ENCODE data around the gene ADH4.
"Not testable (repeated sequence)": the region's sequence is repeated elsewhere in the genome, so short reads cannot be mapped to it uniquely, and the experiment has no call there.

The ADH4 gene

DNA sequence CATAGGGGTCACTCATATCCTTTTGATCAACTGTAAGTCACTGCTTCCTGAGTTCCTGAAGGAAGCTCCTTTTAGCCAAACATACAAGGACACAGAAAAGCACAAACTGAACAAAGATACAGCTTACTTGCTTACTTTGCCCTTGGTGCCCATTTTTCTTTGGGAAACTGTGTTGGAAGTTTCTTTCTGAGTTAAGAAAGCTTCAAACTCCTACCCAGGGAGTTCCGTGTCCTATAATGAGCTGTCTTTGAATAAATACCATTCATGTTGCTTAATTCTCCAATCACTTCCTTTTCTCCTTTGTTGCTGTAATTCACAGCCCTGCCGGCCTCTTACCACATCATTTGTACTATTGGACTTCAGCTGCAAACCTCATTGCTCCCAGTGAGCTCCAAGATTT is at the start of gene ADH4:
Gene ADH4, minus strand, starts transcription at position 228 of the 400 bp plus-strand sequence. Its CDS starts 75 bp downstream, at position 153.
- Mint-ChIP-seq H3K27ac (no peak within 1 kb of the TSS), H3K4me1 (ENCODE audit: low read depth) (no peaks in the 10 kb centered on the region), H3K36me3 (no peaks in the 10 kb centered on the region), H3K9me3 (ENCODE audit: low read depth) (no peaks in the 10 kb centered on the region), H3K27me3 (no peaks in the 10 kb centered on the region), H3K4me3 (no peak within 1 kb of the TSS)

GRCh38 chr4:99190336-99190735 is 46.2 kb upstream of the ADH4 start:
- Mint-ChIP-seq H3K4me1 (ENCODE audit: low read depth) (no peaks in the 10 kb centered on the region), H3K4me3 (no peak overlapping the region), H3K36me3 (peaks cover 25% of the 10 kb centered on the region), H3K9me3 (ENCODE audit: low read depth) (peaks cover 28% of the 10 kb centered on the region), H3K27me3 (peaks cover under 1% of the 10 kb centered on the region), H3K27ac (no peak overlapping the region)

GRCh38 chr4:99189900-99190299 is 45.8 kb upstream of the ADH4 start:
- H3K4me1 Mint-ChIP-seq (ENCODE audit: low read depth); H3K27ac Mint-ChIP-seq; H3K4me3 Mint-ChIP-seq; H3K27me3 Mint-ChIP-seq: not testable (repeated sequence)
- Mint-ChIP-seq H3K36me3 (peaks cover 27% of the 10 kb centered on the region), H3K9me3 (ENCODE audit: low read depth) (peaks cover 33% of the 10 kb centered on the region)

- Mint-ChIP-seq H3K4me3 (no peak overlapping the region), H3K36me3 (peaks cover 23% of the 10 kb centered on the region), H3K27me3 (peaks cover 2% of the 10 kb centered on the region), H3K9me3 (ENCODE audit: low read depth) (peaks cover 28% of the 10 kb centered on the region), H3K4me1 (ENCODE audit: low read depth) (no peaks in the 10 kb centered on the region), H3K27ac (no peak overlapping the region)
Measured at GRCh38 chr4:99186029-99186428, 41.9 kb upstream of the ADH4 start.

GRCh38 chr4:99185581-99185980 is 41.5 kb upstream of the ADH4 start:
- no peaks in the 10 kb centered on the region for H3K4me1 Mint-ChIP-seq (ENCODE audit: low read depth)
- no peak overlapping the region for H3K27ac Mint-ChIP-seq
- H3K27me3 Mint-ChIP-seq: peaks cover 2% of the 10 kb centered on the region
- peaks cover 21% of the 10 kb centered on the region for H3K36me3 Mint-ChIP-seq
- peaks cover 24% of the 10 kb centered on the region for H3K9me3 Mint-ChIP-seq (ENCODE audit: low read depth)
- no peak overlapping the region for H3K4me3 Mint-ChIP-seq

GRCh38 chr4:99180382-99181070 is 36.4 kb upstream of the ADH4 start:
- H3K4me3 Mint-ChIP-seq: no peak overlapping the region
- H3K4me1 Mint-ChIP-seq (ENCODE audit: low read depth): no peaks in the 10 kb centered on the region
- peaks cover 18% of the 10 kb centered on the region for H3K36me3 Mint-ChIP-seq
- peaks cover 18% of the 10 kb centered on the region for H3K9me3 Mint-ChIP-seq (ENCODE audit: low read depth)
- H3K27me3 Mint-ChIP-seq: peaks cover 2% of the 10 kb centered on the region
- H3K27ac Mint-ChIP-seq: no peak overlapping the region

DNA sequence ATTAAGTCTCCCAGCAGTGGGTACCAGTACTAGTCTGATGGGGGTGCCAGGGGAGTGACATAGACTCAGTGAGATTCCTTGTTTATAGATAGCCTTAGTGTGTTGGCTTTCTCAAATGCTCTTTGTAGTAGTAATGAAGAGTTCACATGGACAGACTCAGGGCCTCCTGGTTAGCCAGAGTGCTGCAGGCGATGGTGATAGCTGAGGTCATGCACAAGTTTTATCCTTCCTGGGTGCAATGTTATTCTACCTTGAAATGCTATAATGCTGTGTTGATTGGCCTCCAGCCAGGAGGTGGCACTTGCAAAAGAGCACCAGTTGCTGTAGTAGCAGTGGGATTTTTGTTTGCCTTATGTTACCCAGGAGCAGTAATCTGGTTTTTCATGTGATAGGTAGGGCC is 35.5 kb upstream of the ADH4 start:
- Mint-ChIP-seq H3K27ac (no peak overlapping the region), H3K9me3 (ENCODE audit: low read depth) (peaks cover 11% of the 10 kb centered on the region), H3K36me3 (peaks cover 19% of the 10 kb centered on the region), H3K27me3 (no peaks in the 10 kb centered on the region), H3K4me3 (no peak overlapping the region), H3K4me1 (ENCODE audit: low read depth) (no peaks in the 10 kb centered on the region)

GRCh38 chr4:99179178-99179577 is 35.1 kb upstream of the ADH4 start:
- Mint-ChIP-seq H3K27me3 (no peaks in the 10 kb centered on the region), H3K9me3 (ENCODE audit: low read depth) (peaks cover 11% of the 10 kb centered on the region), H3K4me3 (no peak overlapping the region), H3K27ac (no peak overlapping the region), H3K36me3 (peaks cover 21% of the 10 kb centered on the region), H3K4me1 (ENCODE audit: low read depth) (no peaks in the 10 kb centered on the region)

DNA sequence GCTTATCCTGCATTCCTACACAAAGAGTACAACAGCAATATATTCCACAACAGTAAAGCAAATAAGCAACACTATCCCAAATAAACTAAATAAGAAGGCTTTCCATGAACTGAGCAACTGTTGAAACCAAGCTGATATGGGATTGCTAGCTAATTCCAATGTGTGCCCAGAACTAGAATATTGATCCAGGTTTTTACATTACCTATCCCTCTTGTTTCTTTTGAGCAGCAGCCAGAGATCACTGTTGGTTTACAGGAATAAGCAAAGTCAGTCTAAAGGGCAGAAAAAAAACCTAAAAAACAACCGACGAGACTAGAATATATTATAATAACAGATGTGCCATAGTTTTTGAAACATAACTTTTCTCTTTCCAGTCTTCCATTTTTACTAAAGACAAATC is 22.4 kb upstream of the ADH4 start:
- Mint-ChIP-seq H3K27ac (no peak overlapping the region), H3K4me3 (no peak overlapping the region), H3K4me1 (ENCODE audit: low read depth) (no peaks in the 10 kb centered on the region), H3K27me3 (no peaks in the 10 kb centered on the region), H3K9me3 (ENCODE audit: low read depth) (peaks cover 28% of the 10 kb centered on the region), H3K36me3 (peaks cover 18% of the 10 kb centered on the region)

DNA sequence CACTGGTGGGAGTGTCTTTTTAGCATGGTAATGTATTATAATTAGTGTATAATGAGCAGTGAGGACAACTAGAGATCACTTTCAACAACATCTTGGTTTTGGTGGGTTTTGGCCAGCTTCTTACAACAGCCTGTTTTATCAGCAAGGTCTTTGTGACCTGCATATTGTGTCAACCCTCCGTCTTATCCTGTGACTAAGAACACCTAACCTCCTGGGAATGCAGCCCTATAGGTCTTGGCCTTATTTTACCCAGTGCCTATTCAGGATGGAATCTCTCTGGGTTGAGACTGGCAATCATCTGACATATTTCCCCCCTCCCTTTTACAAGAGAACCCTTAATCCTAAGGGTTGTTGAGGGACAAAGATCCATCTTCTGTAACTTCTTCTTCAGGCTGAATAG is 21.9 kb upstream of the ADH4 start:
- Mint-ChIP-seq H3K9me3 (ENCODE audit: low read depth) (peaks cover 28% of the 10 kb centered on the region), H3K27me3 (no peaks in the 10 kb centered on the region), H3K36me3 (peaks cover 18% of the 10 kb centered on the region), H3K27ac (no peak overlapping the region), H3K4me1 (ENCODE audit: low read depth) (no peaks in the 10 kb centered on the region), H3K4me3 (no peak overlapping the region)

DNA sequence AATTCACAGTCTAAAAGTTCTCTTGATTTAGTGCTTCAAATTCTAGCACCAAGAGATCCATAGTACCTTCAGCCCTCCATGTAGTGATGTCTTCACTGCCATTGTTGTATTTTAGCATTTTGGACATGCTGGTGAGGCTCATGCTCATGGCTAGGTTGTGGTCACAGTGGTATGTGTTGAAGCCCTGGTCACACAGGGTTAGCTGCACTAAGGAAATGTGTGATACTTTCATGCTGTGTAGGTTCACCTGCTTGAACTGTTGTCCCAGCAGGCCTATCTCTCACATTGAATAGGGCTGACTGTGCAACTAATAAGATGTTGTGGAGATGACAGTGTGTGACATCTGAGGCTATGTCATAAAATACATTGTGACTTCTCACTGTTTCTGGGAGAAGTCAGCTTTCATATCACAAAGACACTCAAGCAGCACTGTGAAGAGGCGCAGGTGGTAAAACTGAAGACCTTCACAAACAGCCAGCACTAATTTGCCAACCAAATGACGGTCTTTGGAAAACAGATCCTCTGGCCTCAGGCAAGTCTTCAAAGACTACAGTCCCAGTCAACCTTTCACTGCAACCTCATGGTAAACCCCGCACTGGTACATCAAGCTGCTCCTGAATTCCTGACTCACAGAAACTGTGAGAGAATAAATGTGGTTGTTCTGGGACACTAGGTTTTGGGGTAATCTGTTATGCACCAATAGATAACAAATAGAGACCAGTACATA is 17.4 kb upstream of the ADH4 start:
- Mint-ChIP-seq H3K4me3 (no peak overlapping the region), H3K27ac (no peak overlapping the region), H3K9me3 (ENCODE audit: low read depth) (peaks cover 11% of the 10 kb centered on the region)

DNA sequence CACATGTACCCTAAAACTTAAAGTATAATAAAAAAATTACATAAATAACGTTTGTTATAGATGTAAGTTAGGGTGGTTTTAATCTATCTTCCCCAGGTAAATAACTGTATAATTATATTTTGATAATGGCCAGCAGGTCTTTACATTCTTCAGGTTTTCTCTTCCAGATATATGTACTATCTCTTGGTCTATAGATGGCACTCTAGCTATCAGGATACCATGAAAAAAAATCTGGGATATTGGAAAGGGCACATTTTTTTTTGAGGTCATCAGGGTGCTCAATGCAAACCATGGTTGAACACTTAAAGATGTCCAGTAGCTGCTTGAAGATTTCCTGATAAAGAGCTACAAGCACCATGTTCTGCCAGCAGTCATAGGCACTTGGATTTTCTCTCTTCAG is 15.6 kb upstream of the ADH4 start:
- Mint-ChIP-seq H3K36me3 (no peaks in the 10 kb centered on the region), H3K27me3 (no peaks in the 10 kb centered on the region), H3K9me3 (ENCODE audit: low read depth) (no peaks in the 10 kb centered on the region), H3K4me3 (no peak overlapping the region), H3K27ac (no peak overlapping the region), H3K4me1 (ENCODE audit: low read depth) (no peaks in the 10 kb centered on the region)

More for the DNA sequence above, 17.4 kb upstream of the ADH4 start:
- Mint-ChIP-seq H3K4me1 (ENCODE audit: low read depth) (no peaks in the 10 kb centered on the region), H3K27me3 (no peaks in the 10 kb centered on the region), H3K36me3 (peaks cover 12% of the 10 kb centered on the region)

- Mint-ChIP-seq H3K4me3 (no peak overlapping the region), H3K9me3 (ENCODE audit: low read depth) (no peaks in the 10 kb centered on the region), H3K4me1 (ENCODE audit: low read depth) (no peaks in the 10 kb centered on the region), H3K36me3 (no peaks in the 10 kb centered on the region), H3K27me3 (no peaks in the 10 kb centered on the region), H3K27ac (no peak overlapping the region)
Measured at GRCh38 chr4:99157478-99157935, 13.4 kb upstream of the ADH4 start.

DNA sequence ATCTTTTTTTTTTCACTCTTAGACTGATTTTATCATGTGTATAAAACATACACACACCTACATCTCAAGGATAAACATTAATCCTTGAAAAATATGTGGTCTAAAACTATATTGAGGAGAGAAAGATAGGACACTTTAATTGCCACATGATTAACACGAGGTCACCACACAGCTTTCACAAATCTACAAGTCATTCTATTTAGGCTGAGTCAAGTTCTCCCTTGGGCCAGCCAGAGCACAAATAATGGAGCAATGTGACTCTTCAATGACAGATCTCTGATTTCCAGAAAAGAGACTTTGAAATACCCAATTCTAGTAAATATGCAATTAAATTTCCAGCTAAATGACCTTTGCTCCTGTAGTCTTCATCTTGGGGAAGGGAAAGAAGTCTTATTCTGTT is 12.9 kb upstream of the ADH4 start:
- no peaks in the 10 kb centered on the region for H3K9me3 Mint-ChIP-seq (ENCODE audit: low read depth)
- no peak overlapping the region for H3K4me3 Mint-ChIP-seq
- no peaks in the 10 kb centered on the region for H3K27me3 Mint-ChIP-seq
- H3K27ac Mint-ChIP-seq: no peak overlapping the region
- no peaks in the 10 kb centered on the region for H3K36me3 Mint-ChIP-seq
- H3K4me1 Mint-ChIP-seq (ENCODE audit: low read depth): no peaks in the 10 kb centered on the region

- no peaks in the 10 kb centered on the region for H3K27me3 Mint-ChIP-seq
- peaks cover 4% of the 10 kb centered on the region for H3K36me3 Mint-ChIP-seq
- H3K27ac Mint-ChIP-seq: no peak overlapping the region
- no peaks in the 10 kb centered on the region for H3K9me3 Mint-ChIP-seq (ENCODE audit: low read depth)
- H3K4me1 Mint-ChIP-seq (ENCODE audit: low read depth): peaks cover 5% of the 10 kb centered on the region
- H3K4me3 Mint-ChIP-seq: no peak overlapping the region
Measured at GRCh38 chr4:99154658-99155342, 10.7 kb upstream of the ADH4 start.
